CD14-positive monocyte (primary cell): ENCODE results near the gene SOCS3. TPM values are rescaled to one million over a fixed set of nuclear protein-coding genes. Genes with fewer than 3 reads are reported as not detected.

Experiments used
- DNase-seq, 3 donors: peaks; one replicate each; pipeline ENCODE4 v3.0.0-alpha.2; 2011 to 2022
- H2AFZ ChIP-seq: 2 replicates; pipeline ENCODE4 v1.6.0; 2012; ENCODE audit warnings: mild to moderate bottlenecking, low read depth, low read length, inconsistent platforms; ENCODE audit not compliant: insufficient read depth, poor library complexity, severe bottlenecking
- H3K27ac ChIP-seq, 2 donors: 1 replicate in 1 of 2; 2 replicates in 1 of 2; pipeline ENCODE4 v1.5.1; 2012 to 2013; ENCODE audit warnings: low read length in 2 of 2, control low read depth in 1 of 2, inconsistent platforms in 1 of 2, low read depth in 1 of 2, mild to moderate bottlenecking in 1 of 2
- H3K27me3 ChIP-seq, 2 donors: one replicate each; pipeline versions ENCODE4 v1.6.0 to v1.6.1; 2011 to 2013; ENCODE audit warnings: low read length in 2 of 2; ENCODE audit not compliant: control insufficient read depth in 2 of 2, insufficient read depth in 2 of 2
- H3K36me3 ChIP-seq, 2 donors: replicated peaks in 1 of 2; 1 replicate in 1 of 2; 2 replicates in 1 of 2; pipeline versions ENCODE4 v1.5.1 to v1.6.1; 2012 to 2013; ENCODE audit warnings: low read length in 2 of 2, control low read depth in 1 of 2, inconsistent platforms in 1 of 2, mild to moderate bottlenecking in 1 of 2; ENCODE audit not compliant: insufficient read depth in 2 of 2, control insufficient read depth in 1 of 2
- H3K4me1 ChIP-seq, 2 donors: 1 replicate in 1 of 2; 2 replicates in 1 of 2; pipeline versions ENCODE4 v1.5.1 to v1.6.1; 2012 to 2013; ENCODE audit warnings: low read length in 2 of 2, control low read depth in 1 of 2, inconsistent platforms in 1 of 2, mild to moderate bottlenecking in 1 of 2, moderate library complexity in 1 of 2; ENCODE audit not compliant: insufficient read depth in 2 of 2, control insufficient read depth in 1 of 2
- H3K4me2 ChIP-seq: replicated peaks from 2 replicates; pipeline ENCODE3; 2012; ENCODE audit warnings: low read length, moderate library complexity, mild to moderate bottlenecking; ENCODE audit not compliant: poor library complexity, severe bottlenecking; ENCODE audit errors: extremely low read depth
- H3K4me3 ChIP-seq, 3 experiments: fragments of 200-600 bp in 1 of 3; sonication (generic) in 1 of 3; replicated peaks in 1 of 3; 1 replicate in 2 of 3; 2 replicates in 1 of 3; pipeline ENCODE4 v1.5.1; 2011 to 2013; ENCODE audit warnings: low read length in 3 of 3, mild to moderate bottlenecking in 3 of 3, control low read depth in 2 of 3, low read depth in 2 of 3, inconsistent platforms in 1 of 3, moderate library complexity in 1 of 3
- H3K79me2 ChIP-seq: 2 replicates; pipeline ENCODE4 v1.6.0; 2012; ENCODE audit warnings: mild to moderate bottlenecking, control low read depth, inconsistent platforms, low read length, moderate library complexity; ENCODE audit not compliant: insufficient read depth
- H3K9ac ChIP-seq: 2 replicates; pipeline ENCODE4 v1.6.0; 2017; ENCODE audit warnings: low read length, mild to moderate bottlenecking; ENCODE audit not compliant: insufficient read depth, poor library complexity, severe bottlenecking
- H3K9me3 ChIP-seq, 2 donors: replicated peaks in 1 of 2; 1 replicate in 1 of 2; 2 replicates in 1 of 2; pipeline versions ENCODE4 v1.5.1 to v1.6.1; 2012 to 2013; ENCODE audit warnings: low read length in 2 of 2, control low read depth in 1 of 2; ENCODE audit not compliant: control insufficient read depth in 1 of 2, insufficient read depth in 1 of 2
- H4K20me1 ChIP-seq: 2 replicates; pipeline ENCODE4 v1.6.0; 2012; ENCODE audit warnings: mild to moderate bottlenecking, low read length, control low read depth, moderate library complexity; ENCODE audit not compliant: insufficient read depth
- H3K27ac Mint-ChIP-seq, 7 donors: one replicate each; pipeline ENCODE4 v1.8.0; 2020; ENCODE audit warnings: mild to moderate bottlenecking in 7 of 7, mixed read lengths in 7 of 7, moderate library complexity in 6 of 7, inconsistent platforms in 2 of 7
- H3K27me3 Mint-ChIP-seq, 3 donors: one replicate each; pipeline ENCODE4 v1.8.0; 2021 to 2022; ENCODE audit warnings: low read depth in 3 of 3, mild to moderate bottlenecking in 3 of 3, mixed read lengths in 3 of 3, moderate library complexity in 3 of 3, inconsistent platforms in 1 of 3
- H3K36me3 Mint-ChIP-seq, 2 donors: one replicate each; pipeline ENCODE4 v1.8.0; 2020; ENCODE audit warnings: mixed read lengths in 2 of 2, inconsistent platforms in 1 of 2, mild to moderate bottlenecking in 1 of 2
- H3K4me1 Mint-ChIP-seq: one replicate; pipeline ENCODE4 v1.8.0; 2020; ENCODE audit warnings: mild to moderate bottlenecking, mixed read lengths
- H3K4me3 Mint-ChIP-seq, 2 donors: one replicate each; pipeline ENCODE4 v1.8.0; 2020; ENCODE audit warnings: mild to moderate bottlenecking in 2 of 2, mixed read lengths in 2 of 2, moderate library complexity in 1 of 2
- H3K9me3 Mint-ChIP-seq, 7 donors: one replicate each; pipeline ENCODE4 v1.8.0; 2020 to 2022; ENCODE audit warnings: mixed read lengths in 7 of 7, mild to moderate bottlenecking in 6 of 7, moderate library complexity in 6 of 7, inconsistent platforms in 2 of 7
- CTCF ChIP-seq: fragments of 200-600 bp; IDR thresholded peaks from one replicate; pipeline ENCODE4 v1.8.0; 2022; ENCODE audit warnings: antibody characterized with exemption, mild to moderate bottlenecking
- WGBS: methylation state at CpG from one replicate; pipeline ENCODE4 v1.1.5; 2013; ENCODE audit warnings: missing lambda C conversion rate; ENCODE audit not compliant: insufficient coverage; 5-methylcytosine and 5-hydroxymethylcytosine counted together
- intact Hi-C, 2 donors: fragments of 100-400 bp; cut with micrococcal nuclease; formaldehyde crosslinking; loops; one replicate each; pipeline versions ENCODE4 v1.15.0 to v1.15.1; 2023
- polyA plus RNA-seq, 3 donors: library from polyadenylated mRNA; depleted of rRNA in 1 of 3; unstranded in 2 of 3; stranded (reverse) in 1 of 3; fragments of 300-500 nt in 2 of 3; fragments of >200 nt in 1 of 3; fragmentation: Illumina TruSeq in 2 of 3; gene quantifications; 1 replicate in 2 of 3; 2 replicates in 1 of 3; pipeline ENCODE4 v1.2.3, GENCODE V29; 2012 to 2021

The SOCS3 gene
- polyA plus RNA-seq, 3 donors = 123 to 441 (median 144) TPM

GRCh38 chr17:78344666-78345065 is 15.2 kb downstream of the SOCS3 start:
- H3K4me2 ChIP-seq = no peak overlapping the region
- no peaks in the 10 kb centered on the region for H3K36me3 ChIP-seq
- Mint-ChIP-seq H3K4me3 (peak overlapping the region in 1 of 2 donors; percentile 59), H3K27ac (no peak overlapping the region), H3K27me3 (peaks cover 14 to 29% (median 19%) of the 10 kb centered on the region in 3 donors), H3K4me1 (peaks cover 40% of the 10 kb centered on the region), H3K9me3 (peaks cover 0 to 2% (median 0%) of the 10 kb centered on the region in 7 donors), H3K36me3 (peaks cover 0 to 5% of the 10 kb centered on the region in 2 donors)
- H3K27me3 ChIP-seq = peaks cover 0 to 21% of the 10 kb centered on the region in 2 donors
- no peak overlapping the region for H3K27ac ChIP-seq
- intact Hi-C loops = no loop called here
- H4K20me1 ChIP-seq = no peaks in the 10 kb centered on the region
- no peak overlapping the region for H3K9ac ChIP-seq
- H3K9me3 ChIP-seq = no peaks in the 10 kb centered on the region
- TF ChIP-seq CTCF = no peak
- H3K4me3 ChIP-seq = no peak overlapping the region
- H2AFZ ChIP-seq = no peak overlapping the region
- H3K4me1 ChIP-seq = peaks cover 41 to 48% of the 10 kb centered on the region in 2 donors
- 75% methylated on average over 8 of the region's 10 CpGs for WGBS
- DNase-seq = no peak
- H3K79me2 ChIP-seq = no peaks in the 10 kb centered on the region

GRCh38 chr17:78343543-78344201 is 16.2 kb downstream of the SOCS3 start:
- 10% methylated on average over 7 of the region's 19 CpGs for WGBS
- no peaks in the 10 kb centered on the region for H3K36me3 ChIP-seq
- peak overlapping the region; percentile 79 for H3K9ac ChIP-seq
- intact Hi-C loops = no loop called here
- H3K9me3 ChIP-seq = no peaks in the 10 kb centered on the region
- peaks cover 0 to 2% (median 0%) of the 10 kb centered on the region in 7 donors for H3K9me3 Mint-ChIP-seq
- peaks cover 0 to 21% of the 10 kb centered on the region in 2 donors for H3K27me3 ChIP-seq
- H3K4me3 Mint-ChIP-seq = peak overlapping the region; percentile 69 to 81
- peaks cover 50 to 54% of the 10 kb centered on the region in 2 donors for H3K4me1 ChIP-seq
- H3K36me3 Mint-ChIP-seq = peaks cover 0 to 5% of the 10 kb centered on the region in 2 donors
- no peaks in the 10 kb centered on the region for H4K20me1 ChIP-seq
- no peak for TF ChIP-seq CTCF
- peak overlapping the region; percentile 89 to 96 (median 94) for H3K27ac Mint-ChIP-seq
- H3K4me3 ChIP-seq = peak overlapping the region in 1 of 3 experiments; percentile 70
- H2AFZ ChIP-seq = no peak overlapping the region
- peak overlapping the region; percentile 77 for H3K4me2 ChIP-seq
- peak; percentile 57 to 76 (median 73) for DNase-seq
- H3K27me3 Mint-ChIP-seq = peaks cover 14 to 29% (median 19%) of the 10 kb centered on the region in 3 donors
- peaks cover 45% of the 10 kb centered on the region for H3K4me1 Mint-ChIP-seq
- H3K27ac ChIP-seq = peak overlapping the region; percentile 53 to 86
- no peaks in the 10 kb centered on the region for H3K79me2 ChIP-seq
